HAP-1 (cell line): ENCODE results near the gene PPARA.

ENCODE experiments used
- DNase-seq, 2 experiments: peaks; one replicate each; pipeline ENCODE4 v3.0.0-alpha.2; 2016 to 2020; ENCODE audit warnings: low spot score in 2 of 2
- H3K27me3 ChIP-seq: fragments of 250-450 bp; sonication (Bioruptor Pico); 2 replicates; pipeline ENCODE4 v1.5.1; 2020; ENCODE audit warnings: low read depth, mild to moderate bottlenecking, moderate library complexity
- H3K36me3 ChIP-seq: fragments of 250-450 bp; sonication (Bioruptor Pico); replicated peaks from 2 replicates; pipeline ENCODE4 v1.5.1; 2020; ENCODE audit warnings: mild to moderate bottlenecking
- H3K4me1 ChIP-seq: fragments of 250-450 bp; sonication (Bioruptor Pico); 2 replicates; pipeline ENCODE4 v1.5.1; 2020; ENCODE audit warnings: mild to moderate bottlenecking
- H3K4me3 ChIP-seq: fragments of 250-450 bp; sonication (Bioruptor Pico); 2 replicates; pipeline ENCODE4 v1.5.1; 2020; ENCODE audit warnings: mild to moderate bottlenecking, moderate library complexity
- H3K9me3 ChIP-seq: fragments of 250-450 bp; sonication (Bioruptor Pico); 2 replicates; pipeline ENCODE4 v1.5.1; 2020; ENCODE audit warnings: mild to moderate bottlenecking, moderate library complexity
- in situ Hi-C: fragments of 300-500 bp; cut with MboI; formaldehyde crosslinking; loops from 3 replicates; pipeline ENCODE4 v1.14.3; 2020; ENCODE audit warnings: low sequenced_read_pairs, inconsistent platforms, mixed read lengths

PPARA gene

DNA sequence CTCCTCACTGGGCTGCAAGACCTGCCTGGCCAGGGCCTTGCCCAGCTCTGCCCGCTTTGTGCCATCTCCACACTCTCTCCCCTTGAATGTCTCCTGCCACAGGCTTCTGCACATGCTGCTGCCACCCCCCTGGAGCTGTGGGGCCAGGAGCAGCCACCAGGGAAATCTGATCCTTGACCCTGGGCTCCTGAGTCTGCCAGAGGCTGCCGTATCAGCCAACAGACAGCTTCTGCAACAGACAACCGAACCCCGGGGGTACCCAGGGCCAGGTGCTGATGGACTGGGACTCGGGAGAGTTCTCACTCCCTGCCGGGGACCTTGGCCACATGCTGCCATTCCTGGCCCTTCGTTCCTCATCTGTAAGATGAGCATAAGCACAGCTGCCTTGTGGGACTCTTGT, 3.3 kb upstream of the PPARA start:
- no peaks in the 10 kb centered on the region for H3K9me3 ChIP-seq
- DNase-seq: no peak
- H3K27me3 ChIP-seq: peaks cover 23% of the 10 kb centered on the region
- peaks cover 3% of the 10 kb centered on the region; the same call in 1 of the 2 replicates for H3K4me1 ChIP-seq
- in situ Hi-C loops: loop anchor here (25.0 kb wide), 1 partner anchor 235 kb away; no protein-coding TSS in a partner anchor
- no peak overlapping the region for H3K4me3 ChIP-seq
- no peaks in the 10 kb centered on the region for H3K36me3 ChIP-seq

DNA sequence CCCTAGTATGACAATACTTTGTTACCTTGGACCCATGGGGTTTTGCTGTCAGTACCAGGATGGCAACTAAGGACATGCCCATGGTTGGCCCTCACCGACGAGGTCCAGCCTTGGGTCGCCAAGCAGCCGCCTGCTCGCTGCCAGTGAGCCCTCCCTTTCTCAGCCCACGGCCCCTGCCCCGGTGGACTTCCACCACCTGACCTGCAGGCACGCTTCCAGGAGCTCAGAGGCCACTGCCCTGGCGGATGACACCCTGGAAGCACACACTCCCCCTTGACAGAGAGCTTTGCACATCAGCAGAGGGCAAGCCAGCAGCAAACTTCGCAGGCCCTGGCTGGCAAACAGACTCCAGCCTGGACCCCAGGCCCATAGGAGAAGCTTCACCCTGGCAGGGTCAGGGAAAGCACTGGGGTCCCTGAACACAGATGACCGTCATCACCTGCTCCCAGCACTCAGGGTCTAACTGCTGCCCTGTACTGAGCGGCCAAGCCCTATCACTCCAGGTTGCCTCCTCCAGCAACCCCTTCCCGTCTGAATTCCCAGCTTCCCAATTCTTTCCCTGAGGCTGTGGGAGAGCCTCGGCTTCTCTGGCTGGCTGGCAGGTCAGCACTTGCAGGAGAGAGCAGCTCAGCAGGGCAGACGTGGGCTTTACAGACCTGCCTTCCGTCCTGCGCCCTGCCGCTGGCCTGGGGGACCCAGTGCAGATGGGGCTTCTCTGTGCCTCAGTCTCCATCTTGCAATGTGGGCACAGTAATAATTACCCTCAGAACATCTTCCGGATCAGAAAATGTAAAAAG, 2.7 kb upstream of the PPARA start:
- in situ Hi-C loops: loop anchor here (25.0 kb wide), 1 partner anchor 235 kb away; no protein-coding TSS in a partner anchor
- Histone ChIP-seq H3K4me1 (peaks cover 3% of the 10 kb centered on the region; the same call in 1 of the 2 replicates), H3K36me3 (peaks cover 4% of the 10 kb centered on the region; the same call in 1 of the 2 replicates), H3K9me3 (no peaks in the 10 kb centered on the region), H3K27me3 (peaks cover 23% of the 10 kb centered on the region), H3K4me3 (no peak overlapping the region)
- DNase-seq: no peak

DNA sequence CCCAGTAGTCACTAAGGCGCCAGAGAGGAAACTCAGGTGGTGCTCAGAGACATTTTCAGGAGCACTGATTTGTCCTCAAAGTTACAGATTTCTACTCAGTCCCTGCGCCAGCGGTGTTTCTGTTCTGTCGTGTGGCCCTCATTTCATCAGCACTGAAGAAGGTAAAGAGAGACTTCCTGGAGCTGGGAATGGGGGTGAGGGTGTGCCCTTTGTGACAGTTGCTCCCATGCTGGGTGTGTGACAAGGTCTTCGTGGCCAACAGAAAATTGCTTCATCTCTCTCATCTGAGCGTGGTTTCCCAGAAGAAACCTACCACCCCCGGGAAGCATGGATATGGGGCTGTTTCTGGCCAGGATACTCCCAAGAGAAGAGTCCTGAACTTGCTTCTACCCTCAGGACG, 2.0 kb upstream of the PPARA start:
- H3K4me1 ChIP-seq: peaks cover 3% of the 10 kb centered on the region; the same call in 1 of the 2 replicates
- H3K9me3 ChIP-seq: no peaks in the 10 kb centered on the region
- in situ Hi-C loops: loop anchor here (25.0 kb wide), 1 partner anchor 236 kb away; no protein-coding TSS in a partner anchor
- H3K36me3 ChIP-seq: peaks cover 6% of the 10 kb centered on the region; the same call in 1 of the 2 replicates
- H3K4me3 ChIP-seq: no peak overlapping the region
- no peak for DNase-seq
- peaks cover 23% of the 10 kb centered on the region for H3K27me3 ChIP-seq

DNA sequence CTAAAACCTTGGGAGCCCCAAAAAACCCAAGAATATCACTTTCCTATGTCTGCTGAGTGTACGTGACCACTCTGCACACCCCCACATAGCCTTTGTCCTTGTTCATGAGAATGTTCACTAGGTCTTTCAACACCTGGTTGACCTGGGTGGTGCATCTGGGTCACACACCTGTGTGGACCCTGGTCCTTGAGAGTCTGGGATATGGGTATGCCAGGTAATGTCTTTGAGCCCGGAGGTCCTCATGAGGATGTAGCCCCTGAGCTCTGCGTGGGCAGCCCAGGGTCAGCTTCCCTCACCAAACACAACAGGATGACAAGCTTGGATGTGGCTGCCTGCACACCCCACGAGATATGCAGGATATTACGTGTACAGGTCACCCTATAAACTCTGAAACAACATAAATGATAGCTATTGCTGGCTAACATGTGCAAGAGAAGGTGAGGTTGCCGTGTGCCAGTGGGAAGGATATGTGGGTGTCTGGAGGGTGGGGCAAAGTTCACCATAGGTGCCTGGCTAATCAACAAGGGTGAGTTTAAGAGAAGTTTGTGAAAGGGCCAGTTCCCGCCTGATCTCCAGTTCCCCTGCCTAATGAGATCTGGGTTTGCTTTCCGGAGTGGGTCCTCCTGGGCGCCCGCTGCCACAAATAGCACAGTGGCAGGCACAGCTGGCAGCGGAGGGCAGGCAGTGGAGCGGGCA, 1.4 kb upstream of the PPARA start:
- peaks cover 23% of the 10 kb centered on the region for H3K27me3 ChIP-seq
- in situ Hi-C loops: loop anchor here (25.0 kb wide), 1 partner anchor 237 kb away; no protein-coding TSS in a partner anchor
- peaks cover 6% of the 10 kb centered on the region; the same call in 1 of the 2 replicates for H3K36me3 ChIP-seq
- no peaks in the 10 kb centered on the region for H3K9me3 ChIP-seq
- peak overlapping the region; percentile 52 for H3K4me3 ChIP-seq
- no peak for DNase-seq
- H3K4me1 ChIP-seq: peaks cover 3% of the 10 kb centered on the region; the same call in 1 of the 2 replicates

DNA sequence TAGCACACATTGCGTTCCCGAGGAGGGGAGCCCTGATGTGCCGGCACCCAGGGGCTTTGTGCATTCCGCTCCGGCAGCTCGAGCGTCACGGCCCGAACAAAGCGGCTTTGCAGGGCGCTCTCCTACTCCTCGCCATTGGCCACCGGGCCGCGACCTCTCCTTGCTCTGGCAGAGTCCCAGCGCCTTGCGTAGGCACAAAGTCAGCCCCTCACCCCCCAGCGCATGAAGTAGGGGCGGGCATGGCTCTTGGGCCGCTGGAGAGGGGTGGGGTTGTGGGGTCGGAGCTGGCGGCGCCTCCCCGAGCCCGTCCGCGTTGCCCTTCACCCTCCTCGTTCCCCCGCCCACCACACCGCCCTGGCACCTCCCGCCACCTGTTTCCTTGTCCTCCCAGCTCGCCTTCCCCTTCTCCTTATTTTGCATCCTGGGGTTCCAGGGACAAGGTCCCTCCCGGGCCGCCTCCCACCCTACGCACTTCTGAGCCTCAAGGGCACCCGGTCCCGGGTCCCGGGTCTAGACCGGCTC, 753 bp upstream of the PPARA start:
- Histone ChIP-seq H3K4me3 (peak overlapping the region; percentile 52), H3K4me1 (peaks cover 3% of the 10 kb centered on the region; the same call in 1 of the 2 replicates), H3K9me3 (no peaks in the 10 kb centered on the region), H3K27me3 (peaks cover 23% of the 10 kb centered on the region), H3K36me3 (peaks cover 6% of the 10 kb centered on the region)
- in situ Hi-C loops: loop anchor here (25.0 kb wide), 1 partner anchor 237 kb away; no protein-coding TSS in a partner anchor
- peak in 1 of 2 experiments; percentile 69 for DNase-seq

DNA sequence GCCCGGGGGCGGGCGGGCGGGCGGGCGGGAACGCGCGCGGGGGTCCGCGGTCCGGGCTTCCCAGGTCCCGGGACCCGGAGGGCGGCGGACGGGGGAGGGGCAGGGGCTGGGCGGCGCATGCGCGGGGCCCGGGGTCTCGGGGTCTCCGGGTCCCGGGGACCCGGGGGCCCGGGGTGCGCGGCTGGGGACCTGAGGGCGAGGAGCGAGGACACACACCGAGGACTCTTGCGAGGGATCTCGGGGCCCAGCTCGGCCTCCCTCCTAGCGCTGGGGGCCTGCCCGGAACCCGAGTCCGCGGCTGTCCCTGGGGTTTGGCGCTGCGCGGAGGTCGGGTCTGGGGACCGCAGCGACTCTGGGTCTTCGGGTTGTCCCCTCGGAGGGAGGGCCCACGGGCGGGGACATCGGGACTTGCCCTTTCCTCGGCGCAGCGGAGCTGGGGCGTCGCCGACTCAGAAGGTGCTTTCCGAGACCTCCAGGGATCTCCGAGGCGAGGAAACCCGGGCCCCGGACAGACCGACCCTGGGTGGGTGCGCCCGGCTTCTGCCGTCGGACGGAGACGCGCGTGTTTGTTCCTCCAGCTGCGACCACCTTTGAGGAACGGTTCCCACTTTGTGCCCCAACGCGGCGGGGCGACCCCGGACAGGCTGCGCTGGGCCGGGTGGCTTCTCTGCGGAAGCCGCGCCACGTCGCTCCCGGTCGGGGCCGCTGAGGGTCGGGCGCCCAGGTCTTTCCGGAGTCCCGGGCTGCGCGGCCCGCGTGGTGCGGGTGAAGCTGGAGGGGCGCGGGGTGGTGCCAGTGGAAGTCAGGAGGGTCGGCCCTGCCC, 540 bp downstream of the PPARA start:
- in situ Hi-C loops: no loop called here
- H3K4me3 ChIP-seq: peak overlapping the region; percentile 91
- DNase-seq: peak in 1 of 2 experiments; percentile 58
- peaks cover 23% of the 10 kb centered on the region for H3K27me3 ChIP-seq
- peaks cover 3% of the 10 kb centered on the region; the same call in 1 of the 2 replicates for H3K4me1 ChIP-seq
- H3K9me3 ChIP-seq: no peaks in the 10 kb centered on the region
- peaks cover 8% of the 10 kb centered on the region for H3K36me3 ChIP-seq

DNA sequence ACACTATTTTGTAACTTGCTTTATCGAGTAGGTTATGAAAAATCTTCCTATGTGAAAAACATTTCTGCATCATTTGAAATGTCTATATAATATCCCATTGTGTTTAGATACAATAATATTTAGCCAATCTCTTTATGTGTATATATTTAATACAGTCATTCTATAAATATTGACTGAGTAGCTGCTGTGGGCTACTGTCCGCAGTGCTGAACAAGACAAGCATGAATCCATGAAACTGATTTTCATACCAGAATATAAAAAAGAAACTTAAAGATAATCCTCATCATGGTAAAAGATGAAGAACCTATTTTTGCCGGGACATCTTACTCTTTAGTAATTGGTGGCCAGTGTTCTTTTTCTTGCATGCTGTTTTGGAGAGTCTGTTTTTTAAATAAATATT, 3.6 kb downstream of the PPARA start:
- peaks cover 14% of the 10 kb centered on the region for H3K36me3 ChIP-seq
- no peak overlapping the region for H3K4me3 ChIP-seq
- H3K9me3 ChIP-seq: no peaks in the 10 kb centered on the region
- H3K4me1 ChIP-seq: peaks cover 3% of the 10 kb centered on the region; the same call in 1 of the 2 replicates
- in situ Hi-C loops: no loop called here
- DNase-seq: no peak
- H3K27me3 ChIP-seq: peaks cover 9% of the 10 kb centered on the region

DNA sequence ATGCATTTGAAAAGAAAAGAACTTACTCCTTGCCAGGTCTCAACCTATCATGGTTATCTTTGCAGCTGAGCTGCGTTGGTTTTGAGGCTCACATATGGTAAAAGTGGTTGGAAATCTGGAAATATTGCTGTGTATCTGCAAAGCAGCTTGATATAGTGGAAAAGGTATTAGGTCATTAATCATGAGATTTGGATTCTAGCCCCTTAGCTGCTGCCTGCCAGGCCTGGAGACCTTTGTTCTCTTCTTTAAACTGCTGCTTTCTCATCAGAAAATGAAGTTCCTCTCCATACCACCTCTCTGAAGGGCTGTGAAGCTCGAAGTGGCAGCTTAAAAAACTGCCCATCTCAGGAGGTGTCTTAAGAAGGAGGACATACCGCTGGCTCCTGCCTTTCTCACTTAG, 5.7 kb downstream of the PPARA start:
- Histone ChIP-seq H3K27me3 (no peaks in the 10 kb centered on the region), H3K4me3 (no peak overlapping the region), H3K9me3 (no peaks in the 10 kb centered on the region), H3K36me3 (peaks cover 14% of the 10 kb centered on the region), H3K4me1 (peaks cover 3% of the 10 kb centered on the region; the same call in 1 of the 2 replicates)
- in situ Hi-C loops: no loop called here
- DNase-seq: no peak

DNA sequence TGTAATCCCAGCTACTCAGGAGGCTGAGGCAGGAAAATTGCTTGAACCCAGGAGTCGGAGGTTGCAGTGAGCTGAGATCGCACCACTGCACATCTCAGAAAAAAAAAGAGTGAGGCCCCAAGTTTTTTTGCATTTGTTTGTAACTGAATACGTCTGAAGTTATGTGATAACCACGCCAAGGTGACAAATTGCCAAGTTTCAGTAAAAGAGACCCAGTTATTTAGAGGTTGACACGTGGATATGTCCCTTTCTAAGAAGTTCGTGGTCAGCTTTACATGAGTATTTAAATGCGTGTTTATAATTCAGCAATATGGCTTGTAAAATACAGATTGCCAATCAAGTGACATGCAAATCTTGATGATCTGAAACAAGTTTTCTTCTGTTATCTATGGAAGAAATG, 8.0 kb downstream of the PPARA start:
- no peak for DNase-seq
- Histone ChIP-seq H3K4me1 (no peaks in the 10 kb centered on the region), H3K36me3 (peaks cover 8% of the 10 kb centered on the region), H3K4me3 (no peak overlapping the region), H3K27me3 (no peaks in the 10 kb centered on the region), H3K9me3 (no peaks in the 10 kb centered on the region)
- in situ Hi-C loops: no loop called here

DNA sequence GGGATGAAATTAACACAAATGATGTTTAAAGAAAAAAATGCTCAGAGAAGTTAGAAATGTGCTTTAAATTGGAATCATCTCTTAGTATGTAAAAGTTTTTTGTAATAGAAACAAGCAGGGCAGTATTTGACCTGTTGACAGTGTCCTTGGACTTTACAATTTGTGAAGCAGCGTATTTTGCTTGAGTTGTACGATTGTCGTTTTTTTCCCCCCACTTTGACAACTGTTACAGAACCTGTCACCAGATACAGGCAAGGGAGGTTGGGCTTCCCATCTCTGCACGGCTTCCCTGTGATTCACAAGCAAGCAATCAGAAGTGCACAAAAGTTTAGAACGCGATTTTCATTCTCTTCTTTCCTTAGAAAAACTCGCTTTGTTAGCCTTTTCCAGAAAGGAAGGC, 8.9 kb downstream of the PPARA start:
- Histone ChIP-seq H3K27me3 (no peaks in the 10 kb centered on the region), H3K4me3 (no peak overlapping the region), H3K36me3 (peaks cover 8% of the 10 kb centered on the region), H3K9me3 (no peaks in the 10 kb centered on the region), H3K4me1 (no peaks in the 10 kb centered on the region)
- in situ Hi-C loops: no loop called here
- DNase-seq: no peak

DNA sequence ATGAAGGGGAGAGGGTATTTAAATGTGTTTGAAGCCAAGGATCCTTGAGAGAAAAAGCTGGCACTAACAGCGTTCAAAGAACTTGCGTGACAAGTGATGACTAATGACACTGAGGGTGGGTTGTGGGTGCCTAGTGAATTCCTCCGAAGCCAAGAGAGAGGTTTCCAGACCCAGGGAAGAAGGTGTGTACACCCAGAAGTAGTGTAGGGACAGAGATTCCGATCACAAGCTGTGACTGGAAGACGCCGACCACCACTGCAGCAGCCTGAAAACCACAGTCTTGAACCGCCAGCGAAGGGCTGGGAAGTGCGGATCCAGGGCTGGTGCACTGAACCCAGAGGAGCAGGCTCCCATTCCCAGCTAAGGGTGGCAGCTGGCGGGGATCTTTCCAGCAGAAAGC, 9.5 kb downstream of the PPARA start:
- in situ Hi-C loops: no loop called here
- DNase-seq: no peak

DNA sequence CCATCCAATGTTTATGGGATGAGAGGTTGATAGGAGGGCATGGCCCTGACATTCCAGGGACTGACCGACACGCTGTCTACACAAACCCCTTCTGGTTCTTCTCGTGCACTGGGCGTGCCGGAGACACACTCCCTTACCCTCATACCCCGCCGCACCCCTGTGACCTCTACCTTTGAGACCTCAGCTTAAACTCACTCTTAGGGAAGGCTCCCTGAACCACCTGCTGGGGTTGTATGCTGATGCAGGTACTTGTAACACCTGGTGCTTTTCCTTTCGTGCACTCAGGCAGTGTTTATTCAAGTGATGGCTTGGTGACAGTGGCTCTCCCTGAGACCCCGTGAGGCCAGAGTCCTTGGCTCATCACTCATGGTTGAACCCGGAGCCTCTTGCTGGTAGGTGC, 12.0 kb downstream of the PPARA start:
- Histone ChIP-seq H3K4me3 (no peak overlapping the region), H3K4me1 (no peaks in the 10 kb centered on the region), H3K36me3 (no peaks in the 10 kb centered on the region), H3K27me3 (no peaks in the 10 kb centered on the region), H3K9me3 (no peaks in the 10 kb centered on the region)
- no peak for DNase-seq
- in situ Hi-C loops: no loop called here

More for the DNA sequence above, 9.5 kb downstream of the PPARA start:
- H3K27me3 ChIP-seq: no peaks in the 10 kb centered on the region
- H3K4me3 ChIP-seq: no peak overlapping the region
- no peaks in the 10 kb centered on the region for H3K4me1 ChIP-seq
- H3K36me3 ChIP-seq: peaks cover 8% of the 10 kb centered on the region
- no peaks in the 10 kb centered on the region for H3K9me3 ChIP-seq
